Liver (tissue), 9 donors: ENCODE measurements around the gene CDH19. TPM values are rescaled to one million over a fixed set of nuclear protein-coding genes. Genes with fewer than 3 reads are reported as not detected.

Experiments
- DNase-seq: peaks from one replicate; pipeline ENCODE4 v3.0.0-alpha.2; 2017; ENCODE audit warnings: low spot score
- H3K27ac ChIP-seq, 2 donors: one replicate each; pipeline ENCODE4 v1.7.0; 2013; ENCODE audit warnings: inconsistent platforms in 2 of 2, low read length in 2 of 2, control low read depth in 1 of 2, low read depth in 1 of 2, mild to moderate bottlenecking in 1 of 2
- H3K27me3 ChIP-seq, 4 donors: one replicate each; pipeline versions ENCODE4 v1.6.1 to v1.7.0; 2013; ENCODE audit warnings: low read length in 3 of 4, inconsistent platforms in 1 of 4, mild to moderate bottlenecking in 1 of 4, moderate library complexity in 1 of 4; ENCODE audit not compliant: control insufficient read depth in 4 of 4, insufficient read depth in 4 of 4
- H3K36me3 ChIP-seq, 4 donors: one replicate each; pipeline versions ENCODE4 v1.6.1 to v1.7.0; 2013; ENCODE audit warnings: low read length in 3 of 4, mild to moderate bottlenecking in 3 of 4, low read depth in 1 of 4, moderate library complexity in 1 of 4; ENCODE audit not compliant: control insufficient read depth in 4 of 4, insufficient read depth in 3 of 4
- H3K4me1 ChIP-seq, 4 donors: one replicate each; pipeline versions ENCODE4 v1.6.1 to v1.7.0; 2013; ENCODE audit warnings: low read length in 3 of 4, mild to moderate bottlenecking in 3 of 4, moderate library complexity in 1 of 4; ENCODE audit not compliant: control insufficient read depth in 4 of 4, insufficient read depth in 4 of 4
- H3K4me3 ChIP-seq, 3 donors: one replicate each; pipeline versions ENCODE4 v1.6.1 to v1.7.0; 2013; ENCODE audit warnings: low read length in 3 of 3, control low read depth in 1 of 3, low read depth in 1 of 3, mild to moderate bottlenecking in 1 of 3
- H3K9ac ChIP-seq, 2 donors: one replicate each; pipeline ENCODE4 v1.7.0; 2013; ENCODE audit warnings: low read length in 2 of 2, mild to moderate bottlenecking in 2 of 2, moderate library complexity in 2 of 2, control low read depth in 1 of 2, low read depth in 1 of 2
- H3K9me3 ChIP-seq, 4 donors: one replicate each; pipeline versions ENCODE4 v1.6.1 to v1.7.0; 2013; ENCODE audit warnings: low read length in 3 of 4; ENCODE audit not compliant: control insufficient read depth in 4 of 4
- ATF3 ChIP-seq: IDR thresholded peaks from 2 replicates; pipeline ENCODE4 v1.6.1; 2016; ENCODE audit warnings: antibody characterized with exemption
- EGR1 ChIP-seq, 2 donors: IDR thresholded peaks; 2 replicates each; pipeline ENCODE4 v1.6.1; 2016 to 2018; ENCODE audit warnings: antibody characterized with exemption in 2 of 2, low read depth in 2 of 2
- FOXA1 ChIP-seq: IDR thresholded peaks from 2 replicates; pipeline ENCODE4 v1.6.1; 2016; ENCODE audit warnings: antibody characterized with exemption
- FOXA2 ChIP-seq: IDR thresholded peaks from 2 replicates; pipeline ENCODE4 v1.6.1; 2016; ENCODE audit warnings: antibody characterized with exemption
- GABPA ChIP-seq, 2 donors: IDR thresholded peaks in 1 of 2; conservative IDR thresholded peaks in 1 of 2; 2 replicates each; pipeline ENCODE4 v1.6.1; 2016; ENCODE audit warnings: antibody characterized with exemption in 2 of 2, mild to moderate bottlenecking in 1 of 2, moderate library complexity in 1 of 2
- HNF4A ChIP-seq, 2 donors: conservative IDR thresholded peaks; 2 replicates each; pipeline ENCODE4 v1.6.1; 2016; ENCODE audit warnings: antibody characterized with exemption in 2 of 2, mild to moderate bottlenecking in 2 of 2
- HNF4G ChIP-seq: IDR thresholded peaks from 2 replicates; pipeline ENCODE4 v1.6.1; 2016; ENCODE audit warnings: antibody characterized with exemption
- JUND ChIP-seq, 2 donors: IDR thresholded peaks; 2 replicates each; pipeline ENCODE4 v1.6.1; 2016; ENCODE audit warnings: antibody characterized with exemption in 2 of 2
- MAX ChIP-seq: IDR thresholded peaks from 2 replicates; pipeline ENCODE4 v1.6.1; 2016; ENCODE audit warnings: antibody characterized with exemption
- NR2F2 ChIP-seq: IDR thresholded peaks from 2 replicates; pipeline ENCODE4 v1.6.1; 2016; ENCODE audit warnings: antibody characterized with exemption
- RXRA ChIP-seq, 2 donors: IDR thresholded peaks; 2 replicates each; pipeline ENCODE4 v1.6.1; 2017 to 2018; ENCODE audit warnings: antibody characterized with exemption in 2 of 2, mild to moderate bottlenecking in 1 of 2
- SP1 ChIP-seq: IDR thresholded peaks from 2 replicates; pipeline ENCODE4 v1.6.1; 2018; ENCODE audit warnings: antibody characterized with exemption, mild to moderate bottlenecking
- TAF1 ChIP-seq: conservative IDR thresholded peaks from 2 replicates; pipeline ENCODE4 v1.6.1; 2016; ENCODE audit warnings: antibody characterized with exemption, mild to moderate bottlenecking
- YY1 ChIP-seq: IDR thresholded peaks from 2 replicates; pipeline ENCODE4 v1.6.1; 2016; ENCODE audit warnings: antibody characterized with exemption, mild to moderate bottlenecking
- ZBTB33 ChIP-seq: IDR thresholded peaks from 2 replicates; pipeline ENCODE4 v1.6.1; 2016; ENCODE audit warnings: antibody characterized with exemption
- WGBS: extraction: QIAGEN DNeasy Blood & Tissue Kit; methylation state at CpG from one replicate; pipeline ENCODE4 v1.1.7; 2013; 5-methylcytosine and 5-hydroxymethylcytosine counted together
- polyA plus RNA-seq, 2 donors: library from polyadenylated mRNA; stranded (reverse) in 1 of 2; unstranded in 1 of 2; fragments of 200-250 nt in 1 of 2; fragments of >200 nt in 1 of 2; fragmentation: Nextera tagmentation in 1 of 2; extraction: Ambion mirVana in 1 of 2; gene quantifications; one replicate each; pipeline versions ENCODE4 v1.2.1 to v1.2.3, GENCODE V29; 2013 to 2015
- total RNA-seq, 2 donors: library from RNA; depleted of rRNA; stranded (reverse); fragments of >200 nt; gene quantifications; one replicate each; pipeline ENCODE4 v1.2.3, GENCODE V29; 2014
- TF ChIP-seq, protein P1 (sequence below): IDR thresholded peaks from 2 replicates; pipeline ENCODE4 v1.6.1; 2016; ENCODE audit warnings: antibody characterized with exemption, mild to moderate bottlenecking
- TF ChIP-seq, protein P2 (sequence below): fragments of 150-350 bp; IDR thresholded peaks from 2 replicates; pipeline ENCODE4 v1.5.1; 2017; ENCODE audit warnings: improper control_type of control experiment, low read depth, low read length; ENCODE audit not compliant: missing input control
- donor health status: healthy.
- donor health status: healthy.
- donor health status: healthy.
- donor health status: healthy.
- donor health status: healthy.

CDH19 gene
- total and polyA plus RNA-seq, 4 donors = 0.65 to 8.0 (median 1.5) TPM

DNA sequence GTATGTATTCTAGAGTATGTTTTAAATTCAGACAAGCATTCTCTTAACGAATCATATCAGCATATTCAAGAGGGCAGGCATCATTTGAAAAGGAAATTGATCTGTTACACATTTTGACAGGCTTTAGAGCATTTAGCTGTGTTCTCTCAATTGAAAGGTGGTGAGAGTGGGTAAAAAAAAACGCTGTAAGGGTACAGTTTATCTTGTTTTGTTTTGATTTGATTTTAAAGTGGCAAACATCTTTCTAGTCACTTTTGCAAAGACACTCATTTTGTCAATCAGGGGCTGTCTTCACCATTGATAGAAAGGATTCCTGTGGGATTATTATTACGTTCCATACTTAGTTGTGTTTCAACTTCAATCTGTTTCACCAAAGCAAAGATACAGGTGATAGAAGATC lies 2.2 kb downstream of the CDH19 start:
- WGBS = 42% methylated on average over 3 of the region's 3 CpGs
- Histone ChIP-seq H3K9me3 (no peaks in the 10 kb centered on the region), H3K27me3 (no peaks in the 10 kb centered on the region), H3K4me3 (no peak overlapping the region), H3K9ac (no peak overlapping the region), H3K27ac (no peak overlapping the region), H3K36me3 (no peaks in the 10 kb centered on the region), H3K4me1 (no peaks in the 10 kb centered on the region)
- DNase-seq = no peak
- TF ChIP-seq EGR1 (IDR thresholded peaks at IDR 0.05; ENCODE audit: low read depth in 2 of 2) (no peak), RXRA (IDR thresholded peaks at IDR 0.05) (no peak), JUND (IDR thresholded peaks at IDR 0.05) (no peak), ZBTB33 (no peak), NR2F2 (no peak)
- TF ChIP-seq, protein P1, sequence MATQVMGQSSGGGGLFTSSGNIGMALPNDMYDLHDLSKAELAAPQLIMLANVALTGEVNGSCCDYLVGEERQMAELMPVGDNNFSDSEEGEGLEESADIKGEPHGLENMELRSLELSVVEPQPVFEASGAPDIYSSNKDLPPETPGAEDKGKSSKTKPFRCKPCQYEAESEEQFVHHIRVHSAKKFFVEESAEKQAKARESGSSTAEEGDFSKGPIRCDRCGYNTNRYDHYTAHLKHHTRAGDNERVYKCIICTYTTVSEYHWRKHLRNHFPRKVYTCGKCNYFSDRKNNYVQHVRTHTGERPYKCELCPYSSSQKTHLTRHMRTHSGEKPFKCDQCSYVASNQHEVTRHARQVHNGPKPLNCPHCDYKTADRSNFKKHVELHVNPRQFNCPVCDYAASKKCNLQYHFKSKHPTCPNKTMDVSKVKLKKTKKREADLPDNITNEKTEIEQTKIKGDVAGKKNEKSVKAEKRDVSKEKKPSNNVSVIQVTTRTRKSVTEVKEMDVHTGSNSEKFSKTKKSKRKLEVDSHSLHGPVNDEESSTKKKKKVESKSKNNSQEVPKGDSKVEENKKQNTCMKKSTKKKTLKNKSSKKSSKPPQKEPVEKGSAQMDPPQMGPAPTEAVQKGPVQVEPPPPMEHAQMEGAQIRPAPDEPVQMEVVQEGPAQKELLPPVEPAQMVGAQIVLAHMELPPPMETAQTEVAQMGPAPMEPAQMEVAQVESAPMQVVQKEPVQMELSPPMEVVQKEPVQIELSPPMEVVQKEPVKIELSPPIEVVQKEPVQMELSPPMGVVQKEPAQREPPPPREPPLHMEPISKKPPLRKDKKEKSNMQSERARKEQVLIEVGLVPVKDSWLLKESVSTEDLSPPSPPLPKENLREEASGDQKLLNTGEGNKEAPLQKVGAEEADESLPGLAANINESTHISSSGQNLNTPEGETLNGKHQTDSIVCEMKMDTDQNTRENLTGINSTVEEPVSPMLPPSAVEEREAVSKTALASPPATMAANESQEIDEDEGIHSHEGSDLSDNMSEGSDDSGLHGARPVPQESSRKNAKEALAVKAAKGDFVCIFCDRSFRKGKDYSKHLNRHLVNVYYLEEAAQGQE = no peak

DNA sequence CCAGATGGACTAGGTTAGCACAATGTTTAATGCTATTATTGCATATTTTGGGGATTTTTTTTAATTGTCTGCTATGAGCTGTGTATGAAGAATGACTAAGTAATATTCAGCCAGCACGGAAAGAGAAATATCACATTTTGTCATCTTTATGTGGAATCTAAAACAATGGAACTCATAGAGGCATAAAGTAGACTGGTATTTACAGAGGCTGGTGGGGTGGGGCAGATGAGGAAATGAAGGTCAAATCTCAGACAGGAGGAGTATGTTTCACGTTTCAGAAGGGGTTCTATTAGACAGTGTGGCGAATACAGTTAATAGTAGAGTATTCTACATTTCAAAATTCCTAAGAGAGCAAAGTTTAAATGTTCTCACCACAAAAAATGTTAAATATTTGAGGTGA lies 4.7 kb downstream of the CDH19 start:
- no peaks in the 10 kb centered on the region for H3K9me3 ChIP-seq
- 47% methylated on average over 3 of the region's 3 CpGs for WGBS
- no peaks in the 10 kb centered on the region for H3K4me1 ChIP-seq
- DNase-seq = no peak
- no peaks in the 10 kb centered on the region for H3K36me3 ChIP-seq
- no peak for TF ChIP-seq RXRA (IDR thresholded peaks at IDR 0.05)
- TF ChIP-seq, protein P2, sequence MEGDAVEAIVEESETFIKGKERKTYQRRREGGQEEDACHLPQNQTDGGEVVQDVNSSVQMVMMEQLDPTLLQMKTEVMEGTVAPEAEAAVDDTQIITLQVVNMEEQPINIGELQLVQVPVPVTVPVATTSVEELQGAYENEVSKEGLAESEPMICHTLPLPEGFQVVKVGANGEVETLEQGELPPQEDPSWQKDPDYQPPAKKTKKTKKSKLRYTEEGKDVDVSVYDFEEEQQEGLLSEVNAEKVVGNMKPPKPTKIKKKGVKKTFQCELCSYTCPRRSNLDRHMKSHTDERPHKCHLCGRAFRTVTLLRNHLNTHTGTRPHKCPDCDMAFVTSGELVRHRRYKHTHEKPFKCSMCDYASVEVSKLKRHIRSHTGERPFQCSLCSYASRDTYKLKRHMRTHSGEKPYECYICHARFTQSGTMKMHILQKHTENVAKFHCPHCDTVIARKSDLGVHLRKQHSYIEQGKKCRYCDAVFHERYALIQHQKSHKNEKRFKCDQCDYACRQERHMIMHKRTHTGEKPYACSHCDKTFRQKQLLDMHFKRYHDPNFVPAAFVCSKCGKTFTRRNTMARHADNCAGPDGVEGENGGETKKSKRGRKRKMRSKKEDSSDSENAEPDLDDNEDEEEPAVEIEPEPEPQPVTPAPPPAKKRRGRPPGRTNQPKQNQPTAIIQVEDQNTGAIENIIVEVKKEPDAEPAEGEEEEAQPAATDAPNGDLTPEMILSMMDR = no peak
- no peak for TF ChIP-seq HNF4G
- no peak for TF ChIP-seq ATF3
- H3K27ac ChIP-seq = no peak overlapping the region
- no peak overlapping the region for H3K4me3 ChIP-seq
- no peaks in the 10 kb centered on the region for H3K27me3 ChIP-seq
- no peak overlapping the region for H3K9ac ChIP-seq

GRCh38 chr18:66587430-66587829 lies 16.5 kb downstream of the CDH19 start:
- no peaks in the 10 kb centered on the region for H3K27me3 ChIP-seq
- H3K9me3 ChIP-seq = no peaks in the 10 kb centered on the region
- no peak for DNase-seq
- no peak overlapping the region for H3K27ac ChIP-seq
- H3K4me1 ChIP-seq = no peaks in the 10 kb centered on the region
- H3K36me3 ChIP-seq = no peaks in the 10 kb centered on the region
- H3K9ac ChIP-seq = no peak overlapping the region
- H3K4me3 ChIP-seq = no peak overlapping the region
- 78% methylated on average over 4 of the region's 4 CpGs for WGBS
- TF ChIP-seq GABPA (IDR thresholded peaks at IDR 0.05 in 1 of 2, conservative IDR thresholded peaks at IDR 0.05 in 1 of 2) (no peak), HNF4G (no peak), FOXA2 (no peak), JUND (IDR thresholded peaks at IDR 0.05) (no peak), YY1 (no peak), MAX (no peak), TAF1 (no peak), SP1 (no peak), NR2F2 (no peak), FOXA1 (no peak), HNF4A (conservative IDR thresholded peaks at IDR 0.05) (no peak)
- TF ChIP-seq, protein P1 = no peak
